C4-2B (cell line): Measurements from ENCODE around the gene DVL2.

Source experiments
- ZFX ChIP-seq: fragments of 450-650 bp; IDR thresholded peaks from 2 replicates; pipeline ENCODE4 v1.6.1; 2017
- TF ChIP-seq, protein P1 (sequence below): fragments of 450-650 bp; conservative IDR thresholded peaks from 2 replicates; pipeline ENCODE4 v1.5.1; 2017; ENCODE audit warnings: mild to moderate bottlenecking

- TF ChIP-seq, protein P1, sequence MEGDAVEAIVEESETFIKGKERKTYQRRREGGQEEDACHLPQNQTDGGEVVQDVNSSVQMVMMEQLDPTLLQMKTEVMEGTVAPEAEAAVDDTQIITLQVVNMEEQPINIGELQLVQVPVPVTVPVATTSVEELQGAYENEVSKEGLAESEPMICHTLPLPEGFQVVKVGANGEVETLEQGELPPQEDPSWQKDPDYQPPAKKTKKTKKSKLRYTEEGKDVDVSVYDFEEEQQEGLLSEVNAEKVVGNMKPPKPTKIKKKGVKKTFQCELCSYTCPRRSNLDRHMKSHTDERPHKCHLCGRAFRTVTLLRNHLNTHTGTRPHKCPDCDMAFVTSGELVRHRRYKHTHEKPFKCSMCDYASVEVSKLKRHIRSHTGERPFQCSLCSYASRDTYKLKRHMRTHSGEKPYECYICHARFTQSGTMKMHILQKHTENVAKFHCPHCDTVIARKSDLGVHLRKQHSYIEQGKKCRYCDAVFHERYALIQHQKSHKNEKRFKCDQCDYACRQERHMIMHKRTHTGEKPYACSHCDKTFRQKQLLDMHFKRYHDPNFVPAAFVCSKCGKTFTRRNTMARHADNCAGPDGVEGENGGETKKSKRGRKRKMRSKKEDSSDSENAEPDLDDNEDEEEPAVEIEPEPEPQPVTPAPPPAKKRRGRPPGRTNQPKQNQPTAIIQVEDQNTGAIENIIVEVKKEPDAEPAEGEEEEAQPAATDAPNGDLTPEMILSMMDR = no peak
- TF ChIP-seq ZFX = no peak
Measured at GRCh38 chr17:7177954-7178477, 56.3 kb downstream of the DVL2 start.
